ENCODE measurements around the gene ENTPD7.
"Not testable (repeated sequence)": the region's sequence is repeated elsewhere in the genome, so short reads cannot be mapped to it uniquely, and the experiment has no call there.

The ENTPD7 gene

GRCh38 chr10:99620711-99621453, 38.4 kb upstream of the ENTPD7 start:
- Histone ChIP-seq H3K4me1 (ENCODE audit: control insufficient read depth in 2 of 2, insufficient read depth in 1 of 2, low read depth in 1 of 2, low read length in 2 of 2) (peaks cover 5 to 13% of the 10 kb centered on the region in 2 donors), H4K91ac (ENCODE audit: low read depth, low read length, poor library complexity) (no peak overlapping the region), H3K9ac (ENCODE audit: low read depth, low read length, poor library complexity) (peak overlapping the region; percentile 96), H3K27me3 (ENCODE audit: control insufficient read depth in 3 of 3, insufficient read depth in 3 of 3, low read depth in 1 of 3, low read length in 3 of 3) (no peaks in the 10 kb centered on the region), H3K9me3 (replicated peaks in 1 of 2; ENCODE audit: control insufficient read depth in 2 of 2, insufficient read depth in 1 of 2, low read depth in 1 of 2, low read length in 2 of 2) (no peaks in the 10 kb centered on the region), H2BK12ac (ENCODE audit: low read length) (no peak overlapping the region), H3K23ac (ENCODE audit: low read depth, low read length, poor library complexity) (peak overlapping the region; percentile 96), H4K8ac (ENCODE audit: low read depth, low read length) (no peak overlapping the region), H3K79me1 (ENCODE audit: low read depth, low read length) (no peaks in the 10 kb centered on the region), H2BK15ac (ENCODE audit: low read length) (peak overlapping the region; percentile 39), H2AK5ac (ENCODE audit: low read depth, low read length) (peak overlapping the region; percentile 22), H2BK120ac (ENCODE audit: low read depth, low read length) (no peak overlapping the region), H3K27ac (replicated peaks; ENCODE audit: low read length) (peak overlapping the region; percentile 92), H3K14ac (ENCODE audit: low read length) (peak overlapping the region; percentile 77), H3K4me3 (ENCODE audit: low read length in 2 of 2) (peak overlapping the region; percentile 72 to 93), H3K4me2 (ENCODE audit: insufficient read depth, low read length, poor library complexity, severe bottlenecking) (peak overlapping the region; percentile 91), H2BK5ac (ENCODE audit: low read length) (peak overlapping the region; percentile 95), H3K36me3 (replicated peaks in 1 of 2; ENCODE audit: control insufficient read depth in 2 of 2, insufficient read depth in 2 of 2, low read length in 2 of 2) (no peaks in the 10 kb centered on the region), H2AFZ (ENCODE audit: low read length) (peak overlapping the region; percentile 94), H3K18ac (ENCODE audit: low read length) (peak overlapping the region; percentile 95), H3K4ac (ENCODE audit: low read length) (peak overlapping the region; percentile 25)
- DNase-seq (ENCODE audit: low spot score) = peak; percentile 99
- WGBS, 2 donors (ENCODE audit: extremely low coverage in 2 of 2, insufficient read length in 2 of 2, insufficient replicate concordance in 1 of 2) = no CpG with 5 or more reads among the region's 78 CpGs

DNA sequence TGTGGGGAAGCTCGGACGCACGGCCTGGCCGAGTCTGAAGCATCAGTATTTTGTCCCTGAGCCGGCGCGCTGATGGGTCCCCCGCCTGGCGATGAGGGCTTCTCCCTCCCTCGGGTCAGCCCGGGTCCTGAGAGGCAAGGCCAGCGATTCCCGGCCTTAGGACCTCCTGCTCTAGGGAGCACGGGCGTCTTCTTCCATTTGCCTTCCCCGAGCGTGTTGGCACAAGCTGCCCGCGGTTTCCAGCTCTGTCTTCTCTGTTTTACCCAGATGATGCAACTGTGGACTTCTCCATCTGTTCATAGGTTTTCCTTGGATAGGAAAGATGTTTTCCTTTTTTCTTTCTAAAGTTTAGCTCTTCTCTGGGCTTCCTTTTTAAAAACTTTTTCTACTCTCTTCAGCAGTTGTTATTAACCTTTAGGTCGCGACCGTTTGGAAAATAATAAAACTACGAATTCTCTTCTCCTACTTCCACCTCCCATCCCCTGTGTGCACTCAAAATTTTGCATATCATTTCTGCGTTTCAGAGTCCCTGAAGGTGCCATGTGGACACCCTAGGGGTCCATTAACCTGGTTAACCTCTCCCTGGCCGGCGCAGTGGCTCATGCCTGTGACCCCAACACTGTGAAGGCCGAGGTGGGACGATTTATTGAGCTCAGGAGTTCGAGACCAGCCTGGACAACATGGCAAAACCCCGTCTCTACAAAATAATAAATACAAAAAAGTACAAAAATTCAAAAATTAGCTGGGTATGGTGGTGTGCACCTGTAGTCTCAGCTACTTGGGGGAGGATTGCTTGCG, 37.7 kb upstream of the ENTPD7 start:
- Histone ChIP-seq H3K14ac (ENCODE audit: low read length) (no peak overlapping the region), H3K79me1 (ENCODE audit: low read depth, low read length) (no peaks in the 10 kb centered on the region), H2BK12ac (ENCODE audit: low read length) (no peak overlapping the region), H3K23ac (ENCODE audit: low read depth, low read length, poor library complexity) (peak overlapping the region; percentile 96), H3K27me3 (ENCODE audit: control insufficient read depth in 3 of 3, insufficient read depth in 3 of 3, low read depth in 1 of 3, low read length in 3 of 3) (no peaks in the 10 kb centered on the region), H3K4me3 (ENCODE audit: low read length in 2 of 2) (peak overlapping the region; percentile 72 to 93), H2BK15ac (ENCODE audit: low read length) (peak overlapping the region; percentile 39), H3K4me2 (ENCODE audit: insufficient read depth, low read length, poor library complexity, severe bottlenecking) (peak overlapping the region; percentile 91), H3K9me3 (replicated peaks in 1 of 2; ENCODE audit: control insufficient read depth in 2 of 2, insufficient read depth in 1 of 2, low read depth in 1 of 2, low read length in 2 of 2) (no peaks in the 10 kb centered on the region), H2AFZ (ENCODE audit: low read length) (peak overlapping the region; percentile 94), H3K36me3 (replicated peaks in 1 of 2; ENCODE audit: control insufficient read depth in 2 of 2, insufficient read depth in 2 of 2, low read length in 2 of 2) (no peaks in the 10 kb centered on the region), H3K4me1 (ENCODE audit: control insufficient read depth in 2 of 2, insufficient read depth in 1 of 2, low read depth in 1 of 2, low read length in 2 of 2) (peaks cover 5 to 13% of the 10 kb centered on the region in 2 donors), H3K4ac (ENCODE audit: low read length) (no peak overlapping the region), H2BK5ac (ENCODE audit: low read length) (peak overlapping the region; percentile 95), H2AK5ac (ENCODE audit: low read depth, low read length) (peak overlapping the region; percentile 22), H4K8ac (ENCODE audit: low read depth, low read length) (no peak overlapping the region), H4K91ac (ENCODE audit: low read depth, low read length, poor library complexity) (no peak overlapping the region), H3K9ac (ENCODE audit: low read depth, low read length, poor library complexity) (peak overlapping the region; percentile 96), H3K18ac (ENCODE audit: low read length) (peak overlapping the region; percentile 95), H3K27ac (replicated peaks; ENCODE audit: low read length) (peak overlapping the region; percentile 92), H2BK120ac (ENCODE audit: low read depth, low read length) (no peak overlapping the region)
- no peak for DNase-seq (ENCODE audit: low spot score)
- WGBS, 2 donors (ENCODE audit: extremely low coverage in 2 of 2, insufficient read length in 2 of 2, insufficient replicate concordance in 1 of 2) = no CpG with 5 or more reads among the region's 31 CpGs

DNA sequence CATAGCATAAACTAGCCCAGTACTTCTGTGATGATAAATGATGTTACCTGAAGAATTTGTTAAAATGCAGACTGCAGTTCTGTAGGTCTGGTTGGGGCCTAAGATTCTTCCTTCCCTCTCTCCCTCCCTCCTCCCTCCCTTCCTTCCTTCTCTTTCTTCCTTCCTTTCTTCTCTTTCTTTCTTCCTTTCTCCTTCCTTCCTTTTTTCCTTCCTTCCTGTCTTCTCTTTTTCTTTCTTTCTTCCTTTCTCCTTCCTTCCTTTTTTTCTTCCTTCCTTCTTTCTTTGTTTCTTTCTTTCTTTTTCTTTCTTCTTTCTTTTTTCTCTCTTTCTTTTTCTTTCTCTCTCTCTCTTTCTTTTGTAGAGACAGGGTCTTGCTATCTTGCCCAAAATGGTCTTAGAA, 35.4 kb upstream of the ENTPD7 start:
- H4K91ac ChIP-seq (ENCODE audit: low read depth, low read length, poor library complexity) = no peak overlapping the region
- H2BK15ac ChIP-seq (ENCODE audit: low read length) = no peak overlapping the region
- no peak overlapping the region for H2AFZ ChIP-seq (ENCODE audit: low read length)
- peaks cover 4 to 5% of the 10 kb centered on the region in 2 donors for H3K4me1 ChIP-seq (ENCODE audit: control insufficient read depth in 2 of 2, insufficient read depth in 1 of 2, low read depth in 1 of 2, low read length in 2 of 2)
- H2BK5ac ChIP-seq (ENCODE audit: low read length) = no peak overlapping the region
- H3K9me3 ChIP-seq (replicated peaks in 1 of 2; ENCODE audit: control insufficient read depth in 2 of 2, insufficient read depth in 1 of 2, low read depth in 1 of 2, low read length in 2 of 2) = no peaks in the 10 kb centered on the region
- no peak overlapping the region for H3K18ac ChIP-seq (ENCODE audit: low read length)
- no peaks in the 10 kb centered on the region for H3K36me3 ChIP-seq (replicated peaks in 1 of 2; ENCODE audit: control insufficient read depth in 2 of 2, insufficient read depth in 2 of 2, low read length in 2 of 2)
- H2BK120ac ChIP-seq (ENCODE audit: low read depth, low read length) = no peak overlapping the region
- H3K14ac ChIP-seq (ENCODE audit: low read length) = no peak overlapping the region
- H3K27me3 ChIP-seq (ENCODE audit: control insufficient read depth in 3 of 3, insufficient read depth in 3 of 3, low read depth in 1 of 3, low read length in 3 of 3) = no peaks in the 10 kb centered on the region
- no peak overlapping the region for H3K4me2 ChIP-seq (ENCODE audit: insufficient read depth, low read length, poor library complexity, severe bottlenecking)
- H3K79me1 ChIP-seq (ENCODE audit: low read depth, low read length) = no peaks in the 10 kb centered on the region
- H3K27ac ChIP-seq (replicated peaks; ENCODE audit: low read length) = no peak overlapping the region
- H4K8ac ChIP-seq (ENCODE audit: low read depth, low read length) = no peak overlapping the region
- H3K4ac ChIP-seq (ENCODE audit: low read length) = no peak overlapping the region
- H2AK5ac ChIP-seq (ENCODE audit: low read depth, low read length) = no peak overlapping the region
- no peak overlapping the region for H3K23ac ChIP-seq (ENCODE audit: low read depth, low read length, poor library complexity)
- no peak overlapping the region for H2BK12ac ChIP-seq (ENCODE audit: low read length)
- no peak overlapping the region for H3K4me3 ChIP-seq (ENCODE audit: low read length in 2 of 2)
- DNase-seq (ENCODE audit: low spot score) = no peak
- no peak overlapping the region for H3K9ac ChIP-seq (ENCODE audit: low read depth, low read length, poor library complexity)

GRCh38 chr10:99625124-99625523, 34.2 kb upstream of the ENTPD7 start:
- not testable (repeated sequence) for H3K9me3 ChIP-seq (replicated peaks in 1 of 2; ENCODE audit: control insufficient read depth in 2 of 2, insufficient read depth in 1 of 2, low read depth in 1 of 2, low read length in 2 of 2); H2AK5ac ChIP-seq (ENCODE audit: low read depth, low read length); H4K91ac ChIP-seq (ENCODE audit: low read depth, low read length, poor library complexity); H2BK120ac ChIP-seq (ENCODE audit: low read depth, low read length); H3K27me3 ChIP-seq (ENCODE audit: control insufficient read depth in 3 of 3, insufficient read depth in 3 of 3, low read depth in 1 of 3, low read length in 3 of 3); H2BK12ac ChIP-seq (ENCODE audit: low read length); H3K36me3 ChIP-seq (replicated peaks in 1 of 2; ENCODE audit: control insufficient read depth in 2 of 2, insufficient read depth in 2 of 2, low read length in 2 of 2); H4K8ac ChIP-seq (ENCODE audit: low read depth, low read length); H3K4ac ChIP-seq (ENCODE audit: low read length); H2AFZ ChIP-seq (ENCODE audit: low read length); H2BK15ac ChIP-seq (ENCODE audit: low read length); H3K9ac ChIP-seq (ENCODE audit: low read depth, low read length, poor library complexity); DNase-seq (ENCODE audit: low spot score); H3K79me1 ChIP-seq (ENCODE audit: low read depth, low read length); H3K27ac ChIP-seq (replicated peaks; ENCODE audit: low read length); H3K14ac ChIP-seq (ENCODE audit: low read length); H3K23ac ChIP-seq (ENCODE audit: low read depth, low read length, poor library complexity); H3K4me3 ChIP-seq (ENCODE audit: low read length in 2 of 2); H3K18ac ChIP-seq (ENCODE audit: low read length); H2BK5ac ChIP-seq (ENCODE audit: low read length); H3K4me1 ChIP-seq (ENCODE audit: control insufficient read depth in 2 of 2, insufficient read depth in 1 of 2, low read depth in 1 of 2, low read length in 2 of 2); H3K4me2 ChIP-seq (ENCODE audit: insufficient read depth, low read length, poor library complexity, severe bottlenecking)
- no CpG with 5 or more reads among the region's 3 CpGs for WGBS, 2 donors (ENCODE audit: extremely low coverage in 2 of 2, insufficient read length in 2 of 2, insufficient replicate concordance in 1 of 2)

Measured in neuronal stem cell (in vitro differentiated cells).